HT1080 (cell line): ENCODE results near the gene CD86. TPM values are rescaled to one million over a fixed set of nuclear protein-coding genes. Genes with fewer than 3 reads are reported as not detected.
A peak's percentile ranks its signal among the peaks of the same experiment; 100 is the strongest.

Experiments used
- DNase-seq: peaks from one replicate; pipeline ENCODE4 v3.0.0-alpha.2; 2015; ENCODE audit warnings: low read depth
- total RNA-seq: library from RNA; depleted of rRNA; stranded (reverse); fragments of >200 nt; shearing (Covaris generic); gene quantifications from 2 replicates; pipeline ENCODE4 v1.2.3, GENCODE V29; 2014

Gene CD86
- total RNA-seq, 1 experiment from 2014 or later = not detected

DNA sequence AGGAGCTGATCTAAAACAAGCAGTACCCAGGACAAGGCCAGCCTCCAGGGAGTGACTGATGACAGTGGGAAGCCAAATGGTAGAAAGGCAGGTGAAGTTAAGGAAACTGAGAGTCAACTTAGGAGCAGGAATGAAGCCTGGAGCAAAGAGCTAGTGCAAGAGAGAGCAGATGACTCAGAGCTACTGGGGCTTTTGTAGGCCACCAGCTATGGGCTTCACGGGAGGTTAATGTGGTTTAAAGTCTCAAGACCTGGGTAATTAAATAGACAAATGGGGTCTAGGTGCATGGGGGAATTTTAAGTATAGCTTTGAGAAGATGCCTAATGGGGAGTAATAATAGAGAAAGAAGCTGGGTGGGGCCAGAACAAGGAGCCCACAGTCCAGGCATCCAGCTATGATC lies 3.1 kb downstream of the CD86 start:
- no peak for DNase-seq

DNA sequence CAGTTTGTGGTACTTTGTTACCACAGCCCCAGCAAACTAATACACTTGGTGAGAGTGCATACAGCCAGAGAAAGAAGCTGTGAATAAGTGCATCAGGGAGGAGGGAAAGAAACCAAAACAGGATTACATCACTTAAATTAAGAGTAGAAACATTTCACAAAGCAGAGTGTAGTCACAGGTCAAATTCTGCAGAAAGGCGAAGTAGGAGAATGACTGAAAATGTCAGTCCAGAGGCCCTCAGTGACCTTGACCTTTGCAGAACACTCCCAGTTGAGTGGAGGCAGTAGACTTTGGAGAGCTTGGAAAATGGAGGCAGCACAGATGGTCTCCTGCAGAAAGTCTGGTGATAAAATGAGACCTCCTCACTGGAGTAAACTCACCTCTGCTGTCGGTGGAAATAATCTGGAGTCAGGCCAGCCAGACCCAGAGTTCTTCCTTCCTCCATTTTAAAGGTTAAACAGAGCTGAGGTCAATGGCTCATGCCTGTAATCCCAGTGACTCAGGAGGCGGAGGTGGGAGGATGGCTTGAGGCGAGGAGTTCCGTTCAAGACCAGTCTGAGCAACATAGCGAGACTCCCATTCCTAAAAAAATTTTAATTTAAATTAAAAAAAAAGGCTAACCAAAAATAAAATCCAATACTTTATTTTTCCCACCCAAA lies 5.0 kb downstream of the CD86 start:
- peak; percentile 58 for DNase-seq

DNA sequence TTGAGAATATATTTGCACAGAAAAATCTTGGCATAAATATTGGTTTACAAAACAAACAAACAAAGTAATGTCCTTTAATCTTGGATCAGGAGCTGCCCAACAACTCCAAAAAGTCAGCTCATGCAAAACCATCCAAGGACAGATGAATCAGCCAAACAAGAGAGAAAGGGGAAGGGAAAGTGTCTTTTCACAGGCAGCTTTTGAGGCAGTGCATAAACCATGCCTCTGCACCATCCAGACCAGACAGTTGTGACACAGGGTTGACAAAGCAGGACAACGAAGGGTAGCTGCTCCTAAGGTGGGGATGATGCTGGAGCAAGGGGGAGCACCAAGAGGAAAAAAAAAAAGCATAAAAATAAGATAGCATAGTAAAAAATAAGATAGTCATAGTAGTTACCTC lies 8.7 kb downstream of the CD86 start:
- DNase-seq = no peak

DNA sequence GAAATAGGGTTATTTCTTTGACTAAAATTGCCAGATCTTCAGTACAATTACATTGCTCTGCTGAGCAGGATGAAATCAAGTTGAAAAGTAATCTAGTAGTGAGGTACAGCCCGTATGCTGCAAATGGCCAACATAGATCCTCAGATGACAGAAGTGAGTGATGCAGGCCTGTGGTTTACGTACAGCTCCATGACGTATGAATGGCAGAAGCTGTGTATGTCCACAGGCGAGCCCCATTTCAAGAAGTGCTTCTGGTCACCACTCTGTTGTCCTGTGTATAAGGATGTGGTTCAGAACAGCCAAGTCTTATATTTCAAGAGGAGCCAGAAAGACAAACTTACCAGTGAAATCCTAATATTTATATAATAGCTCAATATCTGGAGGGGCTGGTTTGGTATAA lies 9.2 kb downstream of the CD86 start:
- no peak for DNase-seq

DNA sequence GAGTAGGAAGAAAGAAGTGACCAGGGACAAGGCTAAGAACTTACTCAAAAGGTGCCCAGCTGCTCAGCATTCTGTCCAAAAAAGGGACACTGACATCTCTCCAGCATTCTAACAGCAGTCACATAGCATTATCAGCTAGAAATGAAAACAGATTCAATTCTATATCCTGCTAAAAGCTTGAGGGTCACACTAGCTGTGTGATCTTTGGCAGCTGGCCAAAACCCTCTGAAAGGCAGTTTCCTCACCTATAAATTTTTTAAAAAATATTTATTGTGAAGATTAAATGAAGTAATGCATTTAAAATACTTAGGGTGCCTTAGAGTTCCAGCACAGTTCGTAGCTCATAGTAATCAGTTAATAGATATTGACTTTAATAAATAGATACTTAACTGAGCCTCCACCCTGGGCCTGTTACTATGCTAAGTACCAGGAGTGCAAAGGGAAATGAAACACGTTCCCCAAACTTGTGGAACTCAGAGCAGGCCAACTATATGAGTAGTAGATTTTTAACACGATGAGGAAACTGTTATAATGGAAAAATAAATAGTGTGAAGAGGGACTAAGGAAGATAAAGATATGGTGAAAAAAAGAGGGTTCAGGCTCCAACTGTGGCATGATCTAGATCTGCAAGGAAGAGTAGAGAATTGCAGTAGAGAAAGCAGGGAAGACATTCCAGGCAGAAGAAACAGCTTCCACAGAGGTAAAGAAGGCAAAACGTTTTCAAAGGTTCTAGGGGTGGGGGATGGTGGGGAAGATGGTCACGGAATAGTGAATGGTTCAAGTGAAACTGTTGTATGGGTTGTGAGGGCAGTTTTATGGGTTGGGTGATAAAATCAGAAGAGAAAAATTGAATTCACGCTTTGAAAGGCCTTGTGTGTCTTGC lies 11.4 kb downstream of the CD86 start:
- no peak for DNase-seq

DNA sequence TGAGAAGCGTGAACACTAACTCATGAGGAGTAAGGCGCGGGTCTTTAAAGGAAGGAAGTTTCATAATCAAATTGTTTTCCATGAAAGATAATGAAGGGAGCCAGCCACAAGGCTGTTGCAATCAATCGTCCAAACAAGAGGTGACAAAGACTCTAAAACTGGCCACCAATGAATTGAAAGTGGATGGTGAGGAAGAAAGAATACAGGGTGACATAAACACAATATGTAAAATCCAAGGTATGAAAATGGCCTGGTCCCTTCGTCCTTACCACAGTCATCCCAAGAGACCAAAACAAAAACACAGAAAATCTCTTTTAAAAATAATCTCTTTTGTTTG lies 12.0 kb downstream of the CD86 start:
- no peak for DNase-seq

DNA sequence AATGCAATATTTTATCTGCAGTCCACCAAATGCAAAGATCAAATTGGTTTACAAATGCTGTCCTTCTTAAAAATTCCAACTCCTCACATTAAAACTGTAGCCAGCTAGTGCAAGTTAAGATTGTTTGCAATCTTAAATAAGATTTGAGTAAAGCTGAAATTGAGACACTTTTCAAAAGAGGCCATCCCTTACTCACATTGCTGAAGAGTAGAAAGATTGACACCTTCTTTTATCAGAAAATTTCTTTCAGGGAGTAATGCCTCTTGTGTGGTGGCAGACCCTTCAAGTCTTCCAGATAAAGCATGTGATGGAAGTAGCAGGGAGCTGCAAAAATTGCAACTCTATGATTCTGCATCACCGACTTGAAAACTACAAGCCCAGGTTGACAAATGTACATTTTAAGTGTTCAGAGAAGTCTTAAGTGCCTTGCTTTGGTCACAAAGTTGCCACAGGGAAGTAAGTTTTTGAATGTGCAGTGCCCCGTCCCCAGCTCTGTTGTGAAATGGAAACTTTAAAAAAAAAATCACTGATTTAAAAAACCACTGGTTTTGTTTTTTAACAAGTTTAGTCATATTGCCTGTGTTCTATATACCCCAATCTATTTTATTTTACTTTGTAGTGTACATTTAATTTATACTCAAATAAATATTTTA lies 12.6 kb downstream of the CD86 start:
- DNase-seq = no peak

DNA sequence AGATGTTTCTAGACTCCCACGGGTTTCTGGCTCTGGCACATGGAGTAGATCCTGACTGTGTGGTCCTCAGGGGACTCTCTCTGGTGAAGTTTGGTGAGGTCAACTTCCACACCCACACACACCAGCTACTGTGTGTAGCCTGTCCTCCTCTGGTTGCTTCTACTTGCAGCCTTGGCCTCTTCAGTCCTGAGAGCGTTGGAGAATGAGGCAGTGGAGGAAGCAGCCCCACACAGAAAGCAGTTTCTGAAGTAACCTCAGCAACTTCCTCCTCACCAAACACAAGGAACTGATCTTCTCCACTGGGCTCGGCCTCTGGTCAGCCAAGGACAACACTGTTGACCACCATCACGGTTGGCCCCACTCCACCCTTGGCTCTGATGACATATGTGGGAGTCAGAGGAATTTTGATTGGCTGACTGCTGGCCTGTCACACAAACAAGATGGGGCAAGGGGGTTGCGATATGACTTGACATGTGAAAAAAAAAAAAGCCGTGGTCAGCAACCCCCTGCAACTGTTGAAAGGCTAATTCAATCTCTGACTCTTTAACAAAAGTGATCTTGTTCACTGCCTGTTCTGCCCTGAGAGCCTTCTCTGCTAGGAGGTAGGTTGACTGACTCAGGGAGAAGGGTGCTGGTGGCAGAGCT lies 19.6 kb downstream of the CD86 start:
- no peak for DNase-seq

DNA sequence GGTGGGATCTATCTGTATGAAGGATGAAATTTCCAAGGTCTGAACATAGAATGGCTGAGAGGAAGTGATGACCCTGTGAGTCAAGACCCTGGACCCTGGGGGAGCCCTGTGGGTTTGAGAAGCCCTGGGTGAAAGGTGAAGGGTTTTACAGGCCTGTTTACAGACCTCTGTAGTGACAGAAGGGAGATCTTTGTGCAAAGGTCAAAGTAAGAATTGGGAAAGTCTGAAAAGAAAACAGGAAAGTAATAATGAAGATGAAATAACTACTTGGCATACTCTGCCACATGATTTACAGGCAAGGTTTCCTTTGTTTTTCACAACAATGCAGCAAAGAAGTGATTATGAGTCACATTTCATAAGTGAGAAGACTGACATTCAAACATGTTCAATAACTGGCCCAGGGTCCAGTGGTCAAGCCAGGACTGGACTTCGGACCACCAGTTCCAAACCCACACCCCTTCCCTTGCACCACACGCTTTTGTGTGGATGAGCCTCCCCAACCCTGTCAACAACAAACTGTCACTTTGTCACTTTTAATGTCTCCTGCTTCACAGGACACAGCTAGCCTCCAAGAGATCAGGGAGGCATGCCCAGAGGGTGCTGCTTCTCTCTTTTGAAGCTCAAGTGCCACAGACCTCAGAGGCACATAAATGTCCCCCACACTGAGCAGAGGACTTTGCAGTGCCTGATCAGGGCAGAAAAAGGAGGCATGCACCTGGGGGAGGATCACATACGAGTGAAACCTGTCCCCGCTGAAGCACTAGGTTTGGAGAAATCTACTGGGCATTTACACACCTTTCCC lies 21.5 kb downstream of the CD86 start:
- no peak for DNase-seq

DNA sequence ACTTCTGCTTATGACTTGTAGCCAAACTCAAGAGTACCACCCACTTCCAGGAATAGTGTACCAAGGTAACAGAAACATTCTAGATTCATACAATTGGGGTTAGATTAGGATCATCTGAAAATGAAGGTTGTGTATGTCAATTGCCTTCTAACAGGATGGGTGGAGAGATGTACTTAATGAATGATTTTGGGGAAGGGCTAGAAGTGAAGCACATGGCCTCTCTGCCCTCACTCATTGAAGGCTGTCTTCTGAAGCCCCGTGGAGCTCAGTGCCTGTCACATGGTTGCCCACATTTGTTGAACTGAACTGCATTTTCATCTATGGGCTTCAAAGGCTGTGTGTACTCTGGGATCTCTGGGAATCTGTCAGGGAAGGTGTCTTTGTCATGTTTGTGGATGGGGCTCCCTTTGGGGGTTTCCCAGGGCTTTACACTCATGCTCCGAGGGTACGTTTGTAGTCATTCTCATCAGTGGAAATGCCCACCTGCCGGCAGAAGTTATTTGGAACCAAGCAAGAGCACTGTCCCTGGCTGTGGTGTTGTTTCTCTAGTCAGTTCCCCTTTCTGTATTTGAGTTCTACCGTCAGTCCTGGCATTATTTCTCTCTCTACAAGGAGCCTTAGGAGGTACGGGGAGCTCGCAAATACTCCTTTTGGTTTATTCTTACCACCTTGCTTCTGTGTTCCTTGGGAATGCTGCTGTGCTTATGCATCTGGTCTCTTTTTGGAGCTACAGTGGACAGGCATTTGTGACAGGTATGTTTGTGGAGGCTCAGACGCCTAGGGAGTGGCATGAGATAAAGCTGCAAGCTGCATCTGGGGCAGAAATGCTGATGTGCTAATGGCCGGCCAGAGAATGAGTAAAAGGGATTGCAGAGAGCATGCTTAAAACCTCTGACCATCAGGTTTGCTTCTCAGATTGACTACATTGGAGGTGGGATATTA lies 22.4 kb downstream of the CD86 start:
- no peak for DNase-seq

DNA sequence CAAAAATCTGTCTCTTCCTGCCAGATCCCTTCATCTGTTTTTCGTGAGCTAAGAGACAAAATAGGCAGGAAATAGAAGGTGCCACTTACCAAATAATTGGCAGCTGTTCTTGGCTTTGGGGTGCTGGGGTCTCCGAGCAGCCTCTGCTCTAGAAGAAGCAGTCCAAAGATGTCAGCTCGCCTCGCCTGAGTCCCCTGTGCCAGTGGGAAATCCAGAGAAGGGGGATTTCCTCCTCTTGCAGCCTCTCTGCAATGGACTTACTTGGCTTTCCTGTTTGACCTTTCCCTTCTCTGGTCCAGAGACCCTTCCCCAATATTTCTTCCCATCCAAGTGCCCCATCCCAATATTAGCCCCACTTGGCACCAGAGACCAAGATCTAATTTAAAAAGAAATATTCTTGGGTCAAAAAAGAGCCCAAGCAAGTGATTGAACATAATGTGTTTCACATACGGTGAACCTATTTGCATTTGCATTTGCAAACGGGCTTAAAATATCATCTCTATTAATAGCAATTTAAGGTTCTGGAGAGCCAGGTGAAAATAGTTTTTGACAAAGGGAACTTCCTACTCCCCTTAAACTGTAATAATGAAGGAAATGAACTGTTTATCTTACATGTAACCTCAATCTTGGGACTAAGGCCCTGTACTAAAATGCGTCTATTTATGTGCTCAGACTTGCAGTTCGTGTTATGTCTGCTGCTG lies 23.2 kb downstream of the CD86 start:
- no peak for DNase-seq

DNA sequence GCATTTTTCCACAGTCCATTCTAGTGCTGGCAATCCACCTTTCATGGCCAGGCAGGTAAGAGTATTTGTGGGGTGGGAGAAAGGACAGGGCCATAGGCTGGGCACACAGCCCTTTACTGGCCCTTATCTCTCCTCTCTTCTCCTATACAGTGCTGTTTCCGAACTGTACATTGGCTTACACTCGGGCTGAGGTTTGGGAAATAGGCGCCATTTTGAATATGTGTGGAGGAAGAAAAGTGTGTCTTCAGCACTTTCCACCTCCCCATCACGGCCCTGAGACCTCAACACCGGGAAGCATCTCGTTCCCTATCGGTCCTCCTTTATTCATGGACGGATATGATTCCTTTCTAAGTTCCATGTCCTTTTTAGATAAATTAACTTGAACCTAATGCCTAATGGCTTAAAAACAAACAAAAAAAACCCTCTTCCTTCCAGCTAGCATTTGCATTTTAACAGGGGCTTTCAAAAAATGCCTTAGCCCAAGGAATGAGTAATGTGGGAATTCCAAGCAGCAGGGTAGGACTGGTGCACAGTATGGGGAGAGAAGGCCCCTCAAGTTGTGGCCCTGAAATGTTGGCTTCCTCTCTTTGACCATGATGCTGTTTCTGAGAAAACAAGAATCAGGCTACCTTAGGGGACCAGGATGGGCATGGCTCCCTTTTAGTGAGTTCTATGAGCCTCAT lies 24.5 kb downstream of the CD86 start:
- no peak for DNase-seq

DNA sequence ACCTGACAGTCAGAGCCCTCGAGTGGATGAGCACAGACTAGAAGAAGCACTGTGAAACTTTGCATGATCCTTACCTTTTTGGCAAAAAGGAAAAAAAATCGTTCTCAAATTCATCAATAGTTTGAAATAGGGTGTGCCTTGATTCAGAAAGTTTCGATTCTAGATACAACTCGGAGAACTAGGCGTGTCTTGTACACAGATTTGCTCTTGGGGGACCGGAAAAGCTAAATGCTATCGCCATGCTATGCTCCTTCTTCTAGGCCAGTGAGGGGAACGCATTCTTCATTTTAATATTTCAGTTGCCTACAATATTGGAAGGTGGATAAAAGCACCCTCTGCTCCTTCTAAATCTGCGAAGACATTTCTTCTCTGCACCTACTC lies 25.0 kb downstream of the CD86 start:
- DNase-seq = no peak

DNA sequence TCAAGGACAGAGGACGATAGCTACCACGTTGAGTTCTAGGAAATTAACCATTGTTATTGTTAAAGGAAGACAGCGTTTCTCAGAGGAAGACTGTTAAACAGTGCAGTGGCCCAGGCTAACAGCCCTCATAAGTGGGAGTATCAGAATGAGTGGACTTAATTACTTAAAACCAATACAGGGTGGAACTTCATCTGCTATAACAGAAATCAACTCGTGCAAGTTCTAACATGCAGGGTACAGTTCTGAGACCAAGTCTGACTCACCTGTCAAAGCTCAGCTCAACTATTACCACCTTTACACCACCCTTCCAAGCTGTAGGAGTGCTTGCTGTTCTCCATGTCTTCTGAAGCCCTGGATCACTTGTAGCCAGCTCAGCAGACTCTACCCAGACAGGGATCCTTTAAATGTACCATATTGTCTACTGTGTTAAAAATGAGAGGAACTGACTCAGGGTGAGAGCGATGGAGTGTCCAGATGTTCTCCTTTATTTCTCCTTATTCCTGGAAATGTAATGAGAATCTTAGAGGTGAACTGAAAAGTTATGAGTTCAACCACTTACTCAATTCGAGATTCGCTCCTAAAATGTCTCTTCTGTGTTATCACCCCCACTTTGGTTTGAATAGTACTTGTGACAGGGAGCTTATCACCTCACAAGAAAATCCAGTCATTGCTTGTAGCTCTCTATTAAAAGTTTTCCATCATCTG lies 26.5 kb downstream of the CD86 start:
- DNase-seq = no peak

DNA sequence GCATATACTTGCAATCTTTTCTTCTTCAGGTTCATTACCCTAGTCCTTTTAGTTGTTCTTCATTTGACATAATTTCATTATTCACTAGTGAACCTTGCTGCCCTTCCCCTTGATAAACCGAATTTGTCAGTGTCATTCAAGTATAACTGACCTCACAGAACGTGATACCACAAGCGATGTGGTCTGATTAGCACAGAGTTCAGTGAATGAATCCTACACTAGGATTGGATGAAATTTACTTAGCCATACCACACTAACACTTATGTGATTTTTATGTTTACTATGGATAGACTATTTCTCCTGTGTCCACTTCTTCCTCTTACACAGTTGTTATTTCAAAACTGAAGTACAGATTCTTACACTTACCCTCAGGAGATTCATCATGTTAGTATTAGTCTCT lies 27.2 kb downstream of the CD86 start:
- DNase-seq = no peak

DNA sequence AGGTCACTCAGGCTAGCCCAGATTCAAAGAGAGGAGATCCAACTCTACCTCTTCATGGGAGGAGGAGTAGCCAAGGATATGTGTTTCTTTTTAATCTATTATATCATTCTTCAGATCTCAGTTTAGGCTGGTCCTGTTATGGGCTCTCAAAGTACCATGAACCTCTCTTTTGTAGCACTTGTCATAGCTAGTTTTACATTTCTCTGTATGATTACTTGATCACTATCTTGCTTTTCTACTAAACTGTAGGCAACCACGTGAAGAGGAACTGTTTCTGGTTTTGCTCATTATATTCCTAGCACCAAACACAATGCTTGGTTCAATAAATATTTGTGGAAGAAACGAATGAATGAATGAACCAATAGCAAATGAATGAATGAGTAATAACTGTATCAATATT lies 29.6 kb downstream of the CD86 start:
- DNase-seq = no peak

DNA sequence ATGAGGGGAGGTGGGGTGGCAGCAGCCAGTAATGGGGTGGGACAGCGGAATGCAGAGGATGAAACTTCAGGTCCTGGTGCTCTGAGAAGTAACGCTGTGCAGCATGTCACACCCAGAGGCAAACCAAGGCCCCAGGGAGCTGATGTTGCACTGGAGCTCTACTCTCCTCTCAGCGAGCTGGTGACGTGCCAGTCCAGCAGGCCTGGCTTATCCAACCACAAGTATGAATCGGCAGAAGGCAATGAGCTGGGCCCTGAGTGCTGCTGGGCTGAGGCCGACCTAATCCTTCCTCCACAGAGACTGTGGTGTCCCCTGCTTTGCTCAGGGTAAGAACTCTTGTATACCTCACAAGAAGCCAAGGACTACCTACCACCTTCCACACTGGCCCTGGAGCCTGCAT lies 30.5 kb downstream of the CD86 start:
- peak; percentile 31 for DNase-seq

DNA sequence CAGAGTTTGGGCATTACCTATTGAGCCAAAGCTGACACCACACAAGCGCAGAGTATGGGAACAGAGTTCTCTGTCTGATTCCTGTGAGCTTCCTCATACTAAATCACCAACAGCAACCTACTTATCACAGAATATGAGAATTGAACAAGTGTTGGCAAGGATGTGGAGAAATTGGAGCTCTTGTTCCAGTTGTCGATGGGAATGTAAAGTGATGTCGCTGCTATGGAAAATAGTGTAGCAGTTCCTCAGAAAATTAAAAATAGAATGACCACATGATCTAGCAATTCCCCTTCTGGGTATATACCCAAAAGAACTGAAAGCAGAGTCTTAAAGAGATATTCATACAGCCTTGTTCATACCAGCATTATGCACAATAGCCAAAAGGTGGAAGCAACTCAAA lies 33.4 kb downstream of the CD86 start:
- no peak for DNase-seq
